Parathyroid adenoma (tissue), 2 donors: Measurements from ENCODE around the gene SORCS2.

Experiments
- H2AFZ ChIP-seq: fragments of 300-600 bp; sonication (generic); one replicate; pipeline ENCODE4 v1.7.0; 2017; ENCODE audit warnings: antibody characterized with exemption, mild to moderate bottlenecking
- H3K27ac ChIP-seq: fragments of 300-600 bp; sonication (generic); one replicate; pipeline ENCODE4 v1.7.0; 2017
- H3K27me3 ChIP-seq: fragments of 300-600 bp; sonication (generic); one replicate; pipeline ENCODE4 v1.7.0; 2017; ENCODE audit warnings: low read length; ENCODE audit not compliant: control insufficient read depth, insufficient read depth
- H3K36me3 ChIP-seq: fragments of 300-600 bp; sonication (generic); one replicate; pipeline ENCODE4 v1.7.0; 2017; ENCODE audit warnings: low read length; ENCODE audit not compliant: control insufficient read depth, insufficient read depth
- H3K4me1 ChIP-seq: fragments of 300-600 bp; sonication (generic); one replicate; pipeline ENCODE4 v1.7.0; 2017; ENCODE audit warnings: control low read depth
- H3K4me2 ChIP-seq: fragments of 300-600 bp; sonication (generic); one replicate; pipeline ENCODE4 v1.7.0; 2017; ENCODE audit warnings: low read length
- H3K4me3 ChIP-seq: fragments of 300-600 bp; sonication (generic); one replicate; pipeline ENCODE4 v1.7.0; 2017; ENCODE audit warnings: low read depth, low read length
- H3K79me2 ChIP-seq: fragments of 300-600 bp; sonication (generic); one replicate; pipeline ENCODE4 v1.7.0; 2017; ENCODE audit warnings: control low read depth
- H3K9ac ChIP-seq: fragments of 300-600 bp; sonication (generic); one replicate; pipeline ENCODE4 v1.7.0; 2017; ENCODE audit warnings: mild to moderate bottlenecking
- H3K9me3 ChIP-seq: fragments of 300-600 bp; sonication (generic); one replicate; pipeline ENCODE4 v1.7.0; 2017; ENCODE audit warnings: low read length; ENCODE audit not compliant: control insufficient read depth
- TF ChIP-seq, protein P1 (sequence below): fragments of 300-600 bp; sonication (generic); IDR thresholded peaks from one replicate; pipeline ENCODE4 v1.7.0; 2017; ENCODE audit warnings: antibody characterized with exemption, mild to moderate bottlenecking
- donor health status: primary hyperparathyroidism.

The SORCS2 gene

DNA sequence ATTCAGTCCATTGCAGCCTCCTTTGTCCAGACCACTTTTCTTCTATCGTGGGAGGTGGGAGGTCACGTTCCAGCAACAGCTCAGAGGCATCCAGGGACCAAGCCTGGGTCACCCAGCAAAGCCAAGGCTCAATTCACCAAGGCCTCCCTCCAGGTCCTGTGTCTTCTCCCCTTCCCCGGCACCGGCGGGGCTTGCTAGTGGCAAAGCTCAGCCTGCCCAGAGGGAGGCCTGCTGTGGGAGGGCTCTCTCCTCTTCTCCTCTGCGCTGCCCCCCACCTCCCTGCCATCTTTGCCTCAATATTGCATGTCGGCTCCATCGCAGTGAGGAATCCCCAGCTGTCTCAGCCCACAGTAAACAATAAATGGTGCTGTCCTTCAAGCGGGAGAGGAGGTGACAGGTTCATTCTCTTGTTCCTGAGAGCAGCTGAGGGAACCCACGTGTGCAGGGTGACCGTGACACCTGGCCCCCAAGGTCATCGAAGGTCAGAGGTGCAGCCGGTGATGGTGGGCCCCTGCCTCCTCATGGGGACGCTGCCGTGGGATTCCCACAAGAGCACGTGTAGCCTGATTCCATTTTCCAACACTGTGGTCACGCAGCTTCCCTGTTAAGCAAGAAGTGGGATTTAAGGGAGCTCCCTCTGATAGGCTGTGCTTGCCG lies 353.9 kb downstream of the SORCS2 start:
- H3K27me3 ChIP-seq, result no peaks in the 10 kb centered on the region
- H3K36me3 ChIP-seq, result no peaks in the 10 kb centered on the region
- H2AFZ ChIP-seq, result no peak overlapping the region
- H3K9me3 ChIP-seq, result no peaks in the 10 kb centered on the region
- H3K9ac ChIP-seq, result no peak overlapping the region
- TF ChIP-seq, protein P1, sequence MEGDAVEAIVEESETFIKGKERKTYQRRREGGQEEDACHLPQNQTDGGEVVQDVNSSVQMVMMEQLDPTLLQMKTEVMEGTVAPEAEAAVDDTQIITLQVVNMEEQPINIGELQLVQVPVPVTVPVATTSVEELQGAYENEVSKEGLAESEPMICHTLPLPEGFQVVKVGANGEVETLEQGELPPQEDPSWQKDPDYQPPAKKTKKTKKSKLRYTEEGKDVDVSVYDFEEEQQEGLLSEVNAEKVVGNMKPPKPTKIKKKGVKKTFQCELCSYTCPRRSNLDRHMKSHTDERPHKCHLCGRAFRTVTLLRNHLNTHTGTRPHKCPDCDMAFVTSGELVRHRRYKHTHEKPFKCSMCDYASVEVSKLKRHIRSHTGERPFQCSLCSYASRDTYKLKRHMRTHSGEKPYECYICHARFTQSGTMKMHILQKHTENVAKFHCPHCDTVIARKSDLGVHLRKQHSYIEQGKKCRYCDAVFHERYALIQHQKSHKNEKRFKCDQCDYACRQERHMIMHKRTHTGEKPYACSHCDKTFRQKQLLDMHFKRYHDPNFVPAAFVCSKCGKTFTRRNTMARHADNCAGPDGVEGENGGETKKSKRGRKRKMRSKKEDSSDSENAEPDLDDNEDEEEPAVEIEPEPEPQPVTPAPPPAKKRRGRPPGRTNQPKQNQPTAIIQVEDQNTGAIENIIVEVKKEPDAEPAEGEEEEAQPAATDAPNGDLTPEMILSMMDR, result no peak
- no peak overlapping the region for H3K4me2 ChIP-seq
- H3K27ac ChIP-seq, result no peak overlapping the region
- H3K79me2 ChIP-seq, result no peaks in the 10 kb centered on the region
- H3K4me3 ChIP-seq, result no peak overlapping the region
- H3K4me1 ChIP-seq, result no peaks in the 10 kb centered on the region

DNA sequence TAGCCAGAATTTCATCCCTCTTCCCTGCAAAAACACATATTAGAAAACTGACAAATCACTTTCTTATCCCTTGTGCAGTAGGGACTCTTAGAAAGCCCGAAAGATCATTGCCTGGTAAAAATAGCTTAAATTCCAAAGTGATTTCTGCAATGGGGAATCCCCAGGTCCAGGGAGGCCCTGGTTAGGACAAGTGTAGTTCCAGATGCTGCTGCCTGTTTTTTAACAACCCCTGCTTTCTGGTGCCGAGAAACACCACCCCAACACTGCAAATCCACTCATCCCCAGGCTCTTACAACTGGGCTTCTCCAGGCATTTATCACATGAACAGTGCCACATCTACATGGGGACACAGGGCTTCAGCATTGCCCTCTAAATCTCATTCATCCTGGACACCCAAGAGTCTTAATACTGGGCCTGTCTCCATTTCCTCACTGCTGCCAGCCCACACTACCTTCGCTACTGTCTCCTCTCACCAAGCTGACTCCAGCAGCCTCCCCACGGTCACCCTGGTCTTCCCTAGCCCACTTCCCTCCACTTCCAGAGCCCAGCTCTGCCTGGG lies 354.6 kb downstream of the SORCS2 start:
- no peaks in the 10 kb centered on the region for H3K27me3 ChIP-seq
- H3K79me2 ChIP-seq, result no peaks in the 10 kb centered on the region
- no peaks in the 10 kb centered on the region for H3K9me3 ChIP-seq
- H3K36me3 ChIP-seq, result no peaks in the 10 kb centered on the region
- no peak overlapping the region for H2AFZ ChIP-seq
- TF ChIP-seq, protein P1, result no peak
- H3K4me3 ChIP-seq, result no peak overlapping the region
- no peak overlapping the region for H3K4me2 ChIP-seq
- no peak overlapping the region for H3K9ac ChIP-seq
- no peak overlapping the region for H3K27ac ChIP-seq
- H3K4me1 ChIP-seq, result no peaks in the 10 kb centered on the region

DNA sequence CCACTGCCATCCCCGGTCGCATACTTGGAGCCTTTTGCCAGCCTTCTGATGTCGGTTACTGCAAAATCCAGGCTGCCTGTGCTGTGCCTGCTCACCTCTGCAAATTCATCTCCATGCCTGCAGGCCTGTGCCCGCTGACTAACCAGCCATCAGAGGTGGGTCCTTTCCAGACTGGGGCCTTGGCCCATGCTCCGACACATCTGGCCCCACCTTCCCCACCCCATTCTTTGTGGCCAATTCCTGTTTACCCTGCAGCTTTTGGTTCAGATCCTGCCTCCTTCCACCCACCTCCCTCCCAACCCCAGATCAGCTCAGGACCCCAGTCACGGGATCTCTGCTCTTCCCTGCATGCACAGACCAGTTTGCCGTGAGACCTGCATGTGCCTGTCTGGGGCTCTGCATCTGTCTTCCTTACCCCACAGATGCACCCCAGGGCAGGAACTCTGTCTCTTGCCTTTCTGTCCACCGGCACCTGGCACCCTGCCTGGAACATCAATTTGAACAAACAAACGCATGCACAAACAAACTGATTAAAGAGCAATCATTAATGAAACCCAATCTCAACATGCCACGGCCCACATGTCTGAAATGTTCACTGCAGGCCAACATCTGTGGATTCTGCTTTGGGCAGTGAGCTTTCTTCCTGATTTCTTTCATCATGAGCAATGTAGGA lies 355.2 kb downstream of the SORCS2 start:
- H3K27ac ChIP-seq, result no peak overlapping the region
- no peaks in the 10 kb centered on the region for H3K4me1 ChIP-seq
- H3K9ac ChIP-seq, result no peak overlapping the region
- H2AFZ ChIP-seq, result no peak overlapping the region
- H3K79me2 ChIP-seq, result no peaks in the 10 kb centered on the region
- no peak overlapping the region for H3K4me3 ChIP-seq
- no peaks in the 10 kb centered on the region for H3K36me3 ChIP-seq
- H3K27me3 ChIP-seq, result no peaks in the 10 kb centered on the region
- no peak overlapping the region for H3K4me2 ChIP-seq
- H3K9me3 ChIP-seq, result no peaks in the 10 kb centered on the region
- TF ChIP-seq, protein P1, result no peak

DNA sequence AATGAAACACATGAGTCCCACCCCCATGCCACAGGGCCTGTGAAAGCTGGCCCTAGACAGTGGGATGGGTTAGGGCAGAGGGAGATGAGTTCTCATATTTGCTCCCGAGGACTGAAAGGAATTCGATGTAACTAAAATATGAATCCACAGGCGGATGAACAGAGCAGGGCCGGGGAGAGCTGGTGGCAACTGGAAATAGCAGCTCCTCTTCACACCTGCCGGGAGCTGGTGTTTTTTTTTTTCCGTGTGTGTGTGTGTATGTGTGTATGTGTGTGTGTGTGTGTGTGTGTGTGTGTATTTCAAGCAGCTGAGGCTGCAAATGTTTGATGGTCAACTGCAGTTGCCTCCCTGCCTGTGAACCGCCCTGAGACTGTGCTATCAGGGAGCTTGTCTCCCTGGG lies 357.5 kb downstream of the SORCS2 start:
- H3K27ac ChIP-seq, result no peak overlapping the region

More for the DNA sequence above, 357.5 kb downstream of the SORCS2 start:
- H3K4me3 ChIP-seq, result no peak overlapping the region
- H3K79me2 ChIP-seq, result no peaks in the 10 kb centered on the region
- TF ChIP-seq, protein P1, result no peak
- H3K4me1 ChIP-seq, result no peaks in the 10 kb centered on the region
- H3K36me3 ChIP-seq, result no peaks in the 10 kb centered on the region
- H3K4me2 ChIP-seq, result no peak overlapping the region
- H3K9me3 ChIP-seq, result no peaks in the 10 kb centered on the region
- no peak overlapping the region for H2AFZ ChIP-seq
- H3K27me3 ChIP-seq, result no peaks in the 10 kb centered on the region
- no peak overlapping the region for H3K9ac ChIP-seq
